HG03565 (cell line): ENCODE results near the gene ASCL2.

Experiments
- ATAC-seq: cut with Tn5 transposase; IDR thresholded peaks from one replicate; pipeline ENCODE4 v1.9.1; 2021; ENCODE audit warnings: mild to moderate bottlenecking, moderate library complexity; ENCODE audit not compliant: unreplicated experiment

The ASCL2 gene

GRCh38 chr11:2263071-2263565 lies 7.3 kb downstream of the ASCL2 start:
- ATAC-seq: no peak

GRCh38 chr11:2262301-2263070 lies 7.9 kb downstream of the ASCL2 start:
- ATAC-seq: no peak

- no peak for ATAC-seq
These were observed 8.8 kb downstream of the ASCL2 start for GRCh38 chr11:2261436-2262230.

GRCh38 chr11:2260491-2261364 lies 9.7 kb downstream of the ASCL2 start:
- no peak for ATAC-seq

GRCh38 chr11:2259897-2260451 lies 10.4 kb downstream of the ASCL2 start:
- ATAC-seq: no peak

- ATAC-seq: no peak
These were observed 10.9 kb downstream of the ASCL2 start for GRCh38 chr11:2259466-2259830.

- ATAC-seq: no peak
These were observed 11.6 kb downstream of the ASCL2 start for GRCh38 chr11:2258501-2259465.

GRCh38 chr11:2256951-2257700 lies 13.3 kb downstream of the ASCL2 start:
- ATAC-seq: no peak

GRCh38 chr11:2256293-2256913 lies 14.0 kb downstream of the ASCL2 start:
- ATAC-seq: no peak

GRCh38 chr11:2252018-2252417 lies 18.4 kb downstream of the ASCL2 start:
- ATAC-seq: no peak

- ATAC-seq: no peak
These were observed 19.2 kb downstream of the ASCL2 start for GRCh38 chr11:2251138-2251537.

- ATAC-seq: no peak
These were observed 19.9 kb downstream of the ASCL2 start for GRCh38 chr11:2250485-2250884.

- ATAC-seq: no peak
These were observed 20.3 kb downstream of the ASCL2 start for GRCh38 chr11:2250041-2250440.

- no peak for ATAC-seq
These were observed 21.0 kb downstream of the ASCL2 start for GRCh38 chr11:2249189-2249916.

GRCh38 chr11:2248762-2249161 lies 21.6 kb downstream of the ASCL2 start:
- ATAC-seq: no peak

- no peak for ATAC-seq
These were observed 22.1 kb downstream of the ASCL2 start for GRCh38 chr11:2248242-2248641.

GRCh38 chr11:2247496-2247895 lies 22.9 kb downstream of the ASCL2 start:
- no peak for ATAC-seq

GRCh38 chr11:2240834-2241233 lies 29.6 kb downstream of the ASCL2 start:
- no peak for ATAC-seq
